ENCODE measurements around the gene PIP5K1A.
"Not testable (repeated sequence)": the region's sequence is repeated elsewhere in the genome, so short reads cannot be mapped to it uniquely, and the experiment has no call there.

The PIP5K1A gene

DNA sequence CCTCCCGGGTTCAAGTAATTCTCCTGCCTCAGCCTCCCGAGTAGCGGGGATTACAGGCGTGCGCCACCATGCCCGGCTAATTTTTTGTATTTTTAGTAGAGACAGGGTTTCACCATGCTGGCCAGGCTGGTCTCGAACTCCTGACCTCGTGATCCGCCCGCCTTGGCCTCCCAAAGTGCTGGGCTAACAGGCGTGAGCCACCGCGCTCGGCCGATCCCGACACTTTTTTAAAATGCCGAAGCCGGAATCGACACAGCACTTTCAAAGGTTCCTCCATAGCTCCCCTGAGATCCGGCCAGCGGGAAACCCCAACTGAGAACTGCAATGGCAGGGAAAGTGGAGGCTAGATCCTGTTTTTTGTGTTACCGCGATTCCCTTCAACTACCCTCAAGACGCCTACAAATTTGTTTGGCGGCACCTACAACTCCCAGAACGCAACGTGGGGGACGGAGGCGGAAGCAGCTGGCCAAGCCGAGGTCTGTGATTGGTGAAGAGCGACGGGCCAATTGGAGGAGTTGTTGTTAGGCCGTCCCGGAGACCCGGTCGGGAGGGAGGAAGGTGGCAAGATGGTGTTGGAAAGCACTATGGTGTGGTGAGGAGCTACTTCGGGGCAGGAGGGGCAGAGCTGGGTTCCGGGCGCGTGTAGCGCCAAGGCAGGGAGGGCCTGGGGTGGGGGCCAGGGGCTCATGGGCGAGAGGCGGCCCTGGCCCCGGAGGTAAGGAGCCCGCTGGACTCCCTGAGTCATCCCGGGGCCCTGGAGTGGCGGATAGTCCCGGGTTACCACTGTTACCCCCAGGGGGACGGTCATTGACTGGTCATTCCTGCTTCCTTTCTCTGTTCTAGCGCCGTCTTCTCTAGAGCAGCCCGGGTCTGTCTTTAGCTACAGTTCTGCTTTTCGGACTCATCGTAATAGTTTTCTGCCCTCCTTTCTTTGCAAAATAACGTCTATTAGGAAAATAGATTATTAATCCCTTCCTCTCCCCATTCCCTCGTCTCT lies 56.2 kb downstream of the PIP5K1A start, which contains the start of gene PSMD4:
Gene PSMD4 (plus strand): TSS at position 518 of the 997 bp plus-strand sequence. CDS start 49 bp downstream, at position 567.
- peak; percentile 99 for DNase-seq

DNA sequence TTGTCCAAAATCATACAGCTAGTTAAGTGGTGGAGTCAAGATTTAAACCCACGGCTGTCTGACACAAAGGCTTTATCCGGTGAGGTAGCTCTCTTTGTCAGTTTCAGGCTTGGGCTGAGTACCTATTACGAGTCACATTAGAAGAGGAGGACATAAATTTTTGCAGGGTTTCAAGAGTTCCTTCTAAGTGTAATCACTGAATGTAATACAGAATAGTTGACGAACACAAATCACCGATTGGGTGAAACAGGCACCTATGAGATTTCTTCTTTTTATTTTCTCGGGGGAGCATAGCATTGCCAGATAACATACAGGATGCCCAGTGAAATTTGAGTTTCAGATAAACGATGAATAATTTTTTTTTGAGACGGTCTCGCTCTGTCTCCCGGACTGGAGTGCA lies 57.0 kb downstream of the PIP5K1A start:
- DNase-seq, result peak; percentile 32

DNA sequence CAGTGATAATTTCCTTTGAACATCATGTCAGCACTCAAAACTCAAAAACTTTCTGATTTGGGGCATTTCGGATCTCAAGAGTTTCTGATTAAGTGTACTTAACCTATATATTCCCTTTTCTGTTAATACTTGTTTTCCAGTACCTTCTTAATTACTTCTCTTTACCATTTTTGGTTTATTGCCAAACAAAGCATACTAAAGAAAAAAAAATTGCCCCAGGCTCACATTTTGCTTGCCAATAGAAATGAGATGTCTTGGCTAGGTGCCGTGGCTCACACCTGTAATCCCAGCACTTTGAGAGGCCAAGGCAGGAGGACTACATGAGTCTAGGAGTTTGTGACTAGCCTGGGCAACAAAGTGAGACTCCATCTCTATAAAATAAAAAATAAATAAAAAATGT lies 61.0 kb downstream of the PIP5K1A start:
- no peak for DNase-seq

DNA sequence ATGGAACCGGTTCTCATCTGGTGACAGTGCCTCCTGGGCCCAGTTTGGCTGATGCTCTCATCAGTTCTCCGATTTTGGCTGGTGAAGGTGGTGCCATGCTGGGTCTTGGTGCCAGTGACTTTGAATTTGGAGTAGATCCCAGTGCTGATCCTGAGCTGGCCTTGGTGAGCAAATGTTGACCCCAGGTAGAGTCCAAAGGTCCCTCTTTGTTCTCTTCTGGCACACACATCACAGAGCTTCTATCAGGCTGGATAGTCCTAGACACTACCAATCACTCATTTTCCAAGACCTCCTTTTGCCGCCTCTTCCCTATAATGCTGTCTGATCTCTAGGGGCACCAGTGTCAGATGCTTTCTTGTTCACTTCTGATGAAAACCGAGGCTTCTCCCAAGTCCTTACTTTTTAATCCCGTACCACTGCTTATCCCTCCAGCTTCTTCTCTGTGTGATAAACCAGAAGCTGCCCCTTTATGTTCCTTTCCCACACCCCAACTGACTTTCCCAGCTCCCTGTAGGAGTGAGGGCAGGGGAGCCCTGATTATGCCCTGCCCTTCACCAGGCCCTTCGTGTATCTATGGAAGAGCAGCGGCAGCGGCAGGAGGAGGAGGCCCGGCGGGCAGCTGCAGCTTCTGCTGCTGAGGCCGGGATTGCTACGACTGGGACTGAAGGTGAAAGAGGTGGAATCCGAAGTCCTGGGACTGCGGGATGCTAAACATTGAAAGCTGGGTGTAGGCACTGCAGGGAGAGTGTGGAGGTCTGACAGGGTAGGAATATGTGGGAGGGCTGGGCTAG lies 67.3 kb downstream of the PIP5K1A start:
- DNase-seq, result no peak

DNA sequence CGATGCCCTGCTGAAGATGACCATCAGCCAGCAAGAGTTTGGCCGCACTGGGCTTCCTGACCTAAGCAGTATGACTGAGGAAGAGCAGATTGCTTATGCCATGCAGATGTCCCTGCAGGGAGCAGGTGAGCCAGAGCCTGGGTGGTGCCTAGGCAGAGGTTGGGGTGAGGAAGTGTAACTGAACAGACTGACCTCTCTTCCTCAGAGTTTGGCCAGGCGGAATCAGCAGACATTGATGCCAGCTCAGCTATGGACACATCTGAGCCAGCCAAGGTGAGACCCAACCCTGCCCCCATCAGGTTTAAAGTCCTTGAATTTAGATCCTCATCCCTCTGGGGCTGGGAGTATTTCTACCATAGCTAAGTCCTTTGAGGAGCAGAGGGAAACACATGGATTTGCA lies 68.0 kb downstream of the PIP5K1A start:
- DNase-seq, result no peak

DNA sequence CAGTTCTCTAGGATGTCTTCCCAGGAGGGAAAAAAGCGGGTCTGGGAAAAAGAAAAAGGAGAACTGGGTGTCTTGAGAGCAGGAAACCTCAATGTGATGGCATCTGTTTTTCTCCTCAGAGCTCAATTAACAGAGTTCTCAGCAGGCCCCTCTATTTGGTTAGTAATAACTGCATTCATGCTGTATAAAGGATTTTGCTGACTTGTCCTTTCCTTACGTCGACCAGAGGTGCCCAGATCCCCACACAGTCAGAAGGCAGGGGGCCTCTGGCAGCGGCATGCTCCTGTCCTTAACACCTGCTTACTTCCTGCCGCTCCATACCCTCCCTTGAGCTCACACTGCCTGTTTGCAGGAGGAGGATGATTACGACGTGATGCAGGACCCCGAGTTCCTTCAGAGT lies 68.5 kb downstream of the PIP5K1A start:
- no peak for DNase-seq

DNA sequence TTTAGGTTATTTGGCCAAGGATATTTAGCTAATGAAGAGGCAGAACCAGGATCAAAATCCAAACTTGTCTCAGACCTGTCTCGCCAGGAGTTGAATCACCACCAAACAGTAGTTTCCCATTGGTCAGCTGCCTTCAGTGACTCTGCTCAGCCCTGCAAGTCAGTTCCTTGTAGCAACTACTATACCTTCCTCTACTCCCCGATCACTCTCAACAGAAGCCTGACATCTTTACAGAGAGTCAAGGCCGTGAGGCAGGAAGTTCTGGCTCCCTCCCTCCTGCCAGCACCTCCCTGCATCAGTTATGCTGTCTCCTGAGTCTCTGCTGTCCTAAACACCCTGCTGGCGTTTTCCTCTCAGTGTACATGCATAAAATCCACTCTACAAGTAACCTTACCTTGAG lies 69.4 kb downstream of the PIP5K1A start:
- DNase-seq, result no peak

DNA sequence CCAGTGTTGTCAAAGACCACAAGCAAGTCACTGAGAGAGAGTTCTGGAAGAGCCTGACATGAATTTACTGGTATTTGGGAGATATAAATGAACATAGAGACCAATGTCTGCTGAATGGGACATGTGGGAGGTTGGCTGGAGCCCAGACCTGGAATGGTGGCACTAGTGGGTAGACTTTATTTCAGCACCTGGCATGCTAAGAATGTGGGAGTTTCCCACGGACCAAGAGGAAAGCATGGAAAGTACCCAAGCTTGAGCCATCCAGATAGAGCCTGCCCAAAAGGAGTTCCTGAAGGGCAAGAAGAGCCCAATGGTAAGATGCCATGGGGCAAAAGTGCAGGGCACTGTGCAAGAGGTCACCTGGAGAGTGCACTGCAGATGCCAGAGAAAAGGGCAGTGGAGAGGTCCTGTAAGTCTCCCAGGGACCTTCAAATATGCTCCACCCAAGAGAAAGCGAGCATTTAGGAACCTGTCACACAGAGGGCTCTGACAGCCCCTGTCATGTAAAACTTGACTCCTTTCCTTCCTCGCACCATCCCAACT lies 75.6 kb downstream of the PIP5K1A start:
- no peak for DNase-seq

DNA sequence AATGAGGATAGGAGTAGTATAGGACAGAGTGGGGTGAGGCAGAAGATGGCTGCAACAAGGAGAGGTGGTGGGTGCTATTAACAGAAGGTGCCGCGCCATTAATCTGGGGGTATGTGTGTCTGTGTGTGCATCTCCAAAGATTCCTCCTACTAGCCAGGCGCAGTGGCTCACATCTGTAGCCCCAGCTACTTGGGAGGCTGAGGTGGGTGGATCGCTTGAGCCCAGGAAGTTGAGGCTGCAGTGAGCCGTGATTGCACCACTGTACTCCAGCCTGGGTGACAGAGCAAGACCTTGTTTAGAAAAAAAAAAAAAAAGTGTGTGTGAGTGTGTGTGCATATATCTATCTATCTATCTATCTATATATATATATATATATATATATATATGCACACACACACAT lies 77.0 kb downstream of the PIP5K1A start:
- DNase-seq, result not testable (repeated sequence)

DNA sequence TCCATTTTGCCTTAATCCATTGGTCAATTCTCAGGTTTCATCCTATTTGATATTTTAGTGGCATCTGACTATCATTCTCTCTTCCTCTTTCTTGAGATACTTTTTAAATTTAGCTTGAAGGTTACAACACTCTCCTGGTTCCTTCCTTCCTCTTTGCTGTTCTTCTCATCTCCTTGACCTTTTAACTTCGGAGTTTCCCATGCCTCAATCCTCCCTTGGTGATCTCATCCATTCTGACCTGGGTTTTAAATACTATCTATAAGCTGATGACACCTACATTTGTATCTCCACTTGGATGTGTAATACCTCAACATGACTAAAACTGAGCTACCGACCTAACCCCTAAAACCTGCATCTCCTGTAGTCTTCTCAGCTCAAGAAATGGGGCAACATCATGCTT lies 78.9 kb downstream of the PIP5K1A start:
- DNase-seq, result peak; percentile 64

DNA sequence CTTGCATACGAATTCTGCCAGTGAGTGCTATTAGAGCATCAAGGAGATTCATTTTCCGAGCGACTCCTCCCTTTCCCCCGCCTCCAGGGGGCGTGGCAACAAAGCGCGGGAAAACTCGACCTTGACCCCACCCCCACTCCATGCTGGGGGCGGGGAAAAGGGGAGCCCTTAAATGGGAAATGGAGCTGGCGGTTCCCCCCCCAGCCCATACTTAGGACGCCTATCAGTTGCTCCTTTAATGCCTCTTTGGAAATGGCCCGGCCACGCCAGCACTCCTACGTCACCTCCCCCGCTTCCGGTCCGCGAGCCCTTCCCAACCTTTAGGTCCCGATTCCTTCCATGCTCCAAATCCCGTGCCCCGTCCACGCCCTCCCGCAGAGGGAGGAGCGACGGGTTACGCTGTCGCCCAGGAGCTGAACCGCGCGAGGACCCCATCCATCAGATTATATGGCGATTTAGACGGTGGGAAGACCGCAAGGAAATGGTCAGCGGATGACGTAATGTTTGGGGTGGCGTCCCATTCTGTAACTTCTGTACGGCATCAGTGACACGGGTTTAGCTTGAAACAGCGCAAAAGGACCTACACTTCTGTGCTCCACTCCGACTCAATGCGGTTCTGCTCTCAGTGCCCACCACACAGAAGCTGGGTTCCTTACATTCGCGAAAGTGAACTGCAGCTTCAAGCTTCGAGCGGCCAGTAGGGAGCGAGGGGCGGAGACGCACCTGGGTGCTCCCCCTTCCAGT lies 83.0 kb downstream of the PIP5K1A start:
- peak; percentile 99 for DNase-seq

DNA sequence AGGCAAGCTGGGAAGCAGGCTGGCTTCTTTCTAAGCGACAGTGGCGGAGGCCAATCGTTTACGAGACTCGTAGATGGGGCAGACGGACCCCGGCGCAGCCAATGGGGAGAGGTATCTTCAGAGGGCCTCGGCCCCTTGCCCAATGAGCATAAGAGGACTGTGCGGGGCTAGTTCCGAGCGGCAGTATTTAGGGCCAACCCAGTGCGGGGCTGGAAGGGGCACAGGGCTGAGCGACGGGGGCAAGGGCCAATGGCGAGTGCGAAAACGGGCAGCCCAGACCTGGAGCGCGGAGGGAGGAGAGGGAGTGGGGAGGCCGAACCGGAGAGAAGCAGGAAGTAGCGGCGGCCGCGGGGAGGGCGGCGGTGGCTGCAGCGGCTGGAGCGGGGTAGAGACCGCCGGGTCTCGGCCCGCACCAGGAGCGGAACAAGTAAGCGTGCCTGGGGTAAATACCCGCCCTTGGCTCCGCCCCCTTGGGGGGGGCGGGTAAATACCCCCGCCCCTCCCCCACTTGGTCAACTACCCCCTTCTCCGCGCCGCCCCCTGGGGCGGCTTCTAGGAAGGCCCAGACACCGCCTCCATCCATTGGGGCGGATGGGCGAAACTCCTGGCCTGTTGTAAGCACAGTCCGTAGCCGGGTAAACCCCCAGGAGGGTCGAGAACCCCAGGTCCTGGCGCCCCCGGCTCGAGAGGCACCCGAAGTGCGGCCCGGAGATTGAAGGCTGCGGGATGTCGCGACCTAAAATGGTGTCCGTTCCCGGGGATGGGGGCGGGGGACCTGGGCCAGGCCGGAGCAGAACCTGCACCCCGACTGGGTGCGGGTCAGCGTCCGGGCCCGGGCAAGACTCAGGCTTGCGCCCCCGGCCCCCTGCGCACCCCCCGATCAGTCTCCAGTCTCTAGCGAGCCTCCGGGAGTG lies 83.9 kb downstream of the PIP5K1A start, which contains the start of gene ZNF687:
Gene ZNF687 (plus strand): TSS at position 331 of the 914 bp plus-strand sequence. CDS start 3,993 bp downstream, outside the sequence.
- peak; percentile 100 for DNase-seq

DNA sequence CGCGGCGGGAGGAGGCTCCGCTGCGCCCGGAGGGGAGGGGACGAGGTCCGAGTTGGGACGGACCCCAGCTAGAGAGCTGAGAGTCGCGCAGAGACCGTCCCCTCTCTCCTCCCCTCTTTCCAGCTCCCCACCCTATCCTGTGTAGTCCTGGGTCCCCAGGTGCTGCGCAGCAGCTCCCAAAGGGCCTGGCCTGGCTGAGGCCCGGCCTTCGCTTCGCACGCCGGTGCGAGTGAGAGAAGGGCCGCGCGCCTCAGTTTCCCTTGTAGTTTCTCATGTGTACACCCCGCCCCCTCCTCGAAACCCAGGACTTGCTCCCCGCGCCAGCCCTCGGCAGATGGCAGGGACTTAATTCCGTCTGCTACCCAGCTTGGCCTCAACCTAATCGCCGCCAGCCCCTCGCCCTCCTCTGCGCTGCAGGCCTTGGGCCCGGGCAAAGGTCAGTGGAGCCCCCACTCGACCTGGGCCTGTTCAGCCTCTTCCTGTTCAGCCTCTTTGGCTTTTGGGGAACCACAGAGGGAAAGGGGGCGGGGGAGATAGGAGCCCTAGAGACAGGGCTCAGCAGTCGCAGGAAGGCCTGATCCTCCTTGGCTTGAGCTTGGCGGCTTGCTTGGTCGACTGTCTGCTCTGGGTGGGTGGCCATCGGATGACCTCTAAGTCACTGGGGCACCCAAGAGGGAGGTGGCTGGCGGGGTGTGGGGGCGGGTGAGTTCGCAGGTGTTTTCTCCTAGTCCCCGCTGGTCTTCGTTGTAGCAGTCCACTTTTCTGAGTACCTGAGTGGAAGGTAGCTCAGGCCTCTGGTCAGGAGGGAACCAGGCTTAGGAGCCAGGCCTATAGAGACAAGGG lies 84.8 kb downstream of the PIP5K1A start:
- peak; percentile 66 for DNase-seq

DNA sequence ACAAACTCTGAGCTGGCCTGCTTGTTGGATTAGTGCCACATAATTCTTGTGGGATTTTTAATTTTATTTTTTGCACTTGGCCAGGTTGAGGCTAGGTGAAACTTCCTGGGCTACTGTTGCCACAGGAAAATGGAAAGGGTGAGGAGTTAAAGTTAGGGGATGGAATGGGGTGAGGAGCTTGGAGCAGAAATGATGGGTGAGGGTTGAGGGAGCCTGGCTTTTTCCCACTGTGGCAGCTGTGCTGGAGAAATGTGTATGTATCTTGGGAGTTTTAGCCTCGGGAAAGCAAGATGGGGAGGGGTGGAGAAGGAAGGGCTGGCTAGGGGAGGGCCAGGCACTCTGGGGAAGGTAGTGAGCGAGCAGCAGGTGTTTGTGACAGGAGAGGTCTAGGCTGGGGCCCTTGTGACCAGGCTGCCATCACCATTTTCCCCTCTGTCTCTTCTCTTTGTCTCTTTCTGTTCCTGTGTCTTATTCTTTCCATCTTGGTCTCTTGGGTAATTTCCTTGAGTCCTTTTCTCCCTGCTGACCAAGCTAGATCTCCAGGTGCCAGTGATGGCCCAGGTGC lies 85.7 kb downstream of the PIP5K1A start:
- DNase-seq, result no peak

DNA sequence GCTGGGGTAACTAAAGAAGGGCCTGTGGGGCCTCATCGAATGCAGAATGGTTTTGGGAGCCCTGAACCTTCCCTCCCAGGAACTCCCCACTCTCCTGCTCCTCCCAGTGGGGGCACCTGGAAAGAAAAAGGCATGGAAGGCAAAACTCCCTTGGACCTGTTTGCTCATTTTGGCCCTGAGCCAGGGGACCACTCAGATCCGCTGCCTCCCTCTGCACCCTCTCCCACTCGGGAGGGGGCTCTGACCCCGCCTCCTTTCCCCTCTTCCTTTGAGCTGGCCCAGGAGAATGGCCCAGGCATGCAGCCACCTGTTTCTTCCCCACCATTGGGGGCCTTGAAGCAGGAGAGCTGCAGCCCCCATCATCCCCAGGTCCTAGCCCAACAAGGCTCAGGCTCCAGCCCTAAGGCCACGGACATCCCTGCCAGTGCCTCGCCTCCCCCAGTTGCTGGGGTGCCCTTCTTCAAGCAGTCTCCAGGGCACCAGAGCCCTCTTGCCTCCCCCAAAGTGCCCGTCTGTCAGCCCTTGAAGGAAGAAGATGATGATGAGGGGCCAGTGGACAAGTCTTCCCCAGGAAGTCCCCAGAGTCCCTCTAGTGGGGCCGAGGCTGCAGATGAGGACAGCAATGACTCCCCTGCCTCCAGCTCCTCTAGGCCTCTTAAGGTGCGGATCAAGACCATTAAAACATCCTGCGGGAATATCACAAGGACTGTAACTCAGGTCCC lies 88.4 kb downstream of the PIP5K1A start:
- no peak for DNase-seq

DNA sequence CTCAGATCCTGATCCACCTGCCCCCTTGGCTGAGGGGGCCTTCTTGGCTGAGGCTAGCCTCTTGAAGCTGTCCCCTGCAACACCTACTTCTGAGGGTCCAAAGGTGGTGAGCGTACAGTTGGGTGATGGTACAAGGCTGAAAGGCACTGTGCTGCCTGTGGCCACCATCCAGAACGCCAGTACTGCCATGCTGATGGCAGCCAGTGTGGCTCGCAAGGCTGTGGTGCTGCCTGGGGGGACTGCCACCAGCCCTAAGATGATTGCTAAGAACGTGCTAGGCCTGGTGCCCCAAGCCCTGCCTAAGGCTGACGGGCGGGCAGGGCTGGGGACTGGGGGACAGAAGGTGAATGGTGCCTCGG lies 89.0 kb downstream of the PIP5K1A start:
- no peak for DNase-seq

DNA sequence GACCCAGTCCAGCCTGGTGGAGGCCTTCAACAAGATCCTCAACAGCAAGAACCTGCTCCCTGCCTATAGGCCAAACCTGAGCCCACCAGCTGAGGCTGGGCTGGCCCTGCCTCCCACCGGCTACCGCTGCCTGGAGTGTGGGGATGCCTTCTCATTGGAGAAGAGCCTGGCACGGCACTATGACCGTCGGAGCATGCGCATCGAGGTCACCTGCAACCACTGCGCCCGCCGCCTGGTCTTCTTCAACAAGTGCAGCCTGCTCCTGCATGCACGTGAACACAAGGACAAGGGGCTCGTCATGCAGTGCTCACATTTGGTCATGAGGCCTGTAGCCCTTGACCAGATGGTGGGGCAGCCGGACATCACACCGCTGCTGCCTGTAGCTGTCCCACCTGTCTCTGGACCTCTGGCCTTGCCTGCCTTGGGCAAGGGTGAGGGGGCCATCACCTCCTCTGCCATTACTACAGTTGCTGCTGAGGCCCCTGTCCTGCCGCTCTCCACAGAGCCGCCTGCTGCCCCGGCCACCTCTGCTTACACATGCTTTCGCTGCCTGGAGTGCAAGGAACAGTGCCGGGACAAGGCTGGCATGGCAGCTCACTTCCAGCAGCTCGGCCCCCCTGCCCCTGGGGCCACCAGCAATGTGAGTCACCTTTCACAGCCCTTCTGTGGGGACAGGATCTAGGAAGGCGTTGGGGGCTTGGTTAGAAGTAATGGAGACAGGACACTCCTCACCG lies 89.6 kb downstream of the PIP5K1A start:
- DNase-seq, result no peak

DNA sequence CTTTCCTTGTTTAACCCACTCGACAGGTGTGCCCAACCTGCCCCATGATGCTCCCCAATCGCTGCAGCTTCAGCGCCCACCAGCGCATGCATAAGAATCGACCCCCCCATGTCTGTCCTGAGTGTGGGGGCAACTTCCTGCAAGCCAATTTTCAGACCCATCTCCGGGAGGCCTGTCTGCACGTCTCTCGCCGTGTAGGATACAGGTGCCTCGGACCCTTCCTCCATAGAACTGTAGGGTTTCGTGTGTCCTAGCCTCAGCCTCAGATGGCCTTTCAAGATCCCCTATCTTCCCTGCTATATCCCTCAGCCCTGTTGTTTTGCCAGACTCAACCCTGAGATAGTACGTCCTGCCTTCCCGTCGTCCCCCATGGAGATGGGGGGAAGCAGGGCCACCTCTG lies 90.2 kb downstream of the PIP5K1A start:
- DNase-seq, result no peak
